A673 (cell line): Measurements from ENCODE around the gene ZFP69B.

Experiments
- CTCF ChIP-seq: fragments of 300-800, 200-600 bp; sonication (generic); conservative IDR thresholded peaks from 2 replicates; pipeline ENCODE4 v1.5.1; 2017; ENCODE audit warnings: low read depth, mild to moderate bottlenecking, antibody characterized with exemption, low read length, moderate library complexity, mixed read lengths
- EZH2 ChIP-seq: fragments of 200-600 bp; sonication (generic); IDR thresholded peaks from 2 replicates; pipeline ENCODE4 v1.6.1; 2017; ENCODE audit warnings: borderline replicate concordance, low read depth, mild to moderate bottlenecking, mixed read lengths, antibody characterized with exemption, low read length; ENCODE audit not compliant: poor library complexity, severe bottlenecking

- TF ChIP-seq CTCF, result no peak
- TF ChIP-seq EZH2, result no peak
These were observed 25.0 kb downstream of the ZFP69B start for GRCh38 chr1:40475268-40475667.
